BLaER1 (cell line): ENCODE measurements around the gene ESR2.

ENCODE experiments used
- H3K27ac ChIP-seq: shearing (Covaris generic); formaldehyde crosslinking; 2 replicates; pipeline ENCODE4 v1.8.1; 2022
- H3K27me3 ChIP-seq: shearing (Covaris generic); formaldehyde crosslinking; 2 replicates; pipeline ENCODE4 v1.8.1; 2022
- H3K36me3 ChIP-seq: shearing (Covaris generic); formaldehyde crosslinking; 2 replicates; pipeline ENCODE4 v1.8.1; 2022
- H3K4me1 ChIP-seq: shearing (Covaris generic); formaldehyde crosslinking; 2 replicates; pipeline ENCODE4 v1.8.1; 2022
- H3K4me2 ChIP-seq: shearing (Covaris generic); formaldehyde crosslinking; 2 replicates; pipeline ENCODE4 v1.8.1; 2022
- H3K4me3 ChIP-seq: shearing (Covaris generic); formaldehyde crosslinking; 2 replicates; pipeline ENCODE4 v1.8.1; 2022
- H3K9ac ChIP-seq: shearing (Covaris generic); formaldehyde crosslinking; 2 replicates; pipeline ENCODE4 v1.8.1; 2022
- H3K9me3 ChIP-seq: shearing (Covaris generic); formaldehyde crosslinking; 2 replicates; pipeline ENCODE4 v1.8.1; 2022
- H4K20me1 ChIP-seq: shearing (Covaris generic); formaldehyde crosslinking; 2 replicates; pipeline ENCODE4 v1.8.1; 2022
- Cebpa-rat ChIP-seq: shearing (Covaris generic); IDR thresholded peaks from 2 replicates; pipeline ENCODE4 v1.8.1; 2022

The ESR2 gene

DNA sequence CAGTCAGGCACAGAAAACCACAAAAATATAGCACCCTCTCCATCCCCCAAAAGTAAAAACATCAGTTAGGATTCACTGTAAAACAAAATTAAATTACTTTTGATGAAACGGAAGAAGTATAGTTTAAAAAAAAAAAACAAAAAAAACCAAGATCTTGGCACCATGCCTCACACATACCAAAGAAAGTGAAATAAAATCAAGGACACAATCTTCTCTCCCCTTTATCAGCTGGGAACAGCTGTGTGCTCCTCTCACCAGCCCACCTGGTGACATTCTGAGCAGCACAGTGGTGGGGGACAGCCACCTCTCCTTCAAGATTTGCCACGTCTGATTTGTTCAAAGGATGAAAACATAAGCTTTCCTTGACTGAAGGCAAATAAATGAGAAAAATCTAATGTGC is 55.5 kb downstream of the ESR2 start:
- no peak overlapping the region for H3K9ac ChIP-seq
- no peak for TF ChIP-seq Cebpa-rat

DNA sequence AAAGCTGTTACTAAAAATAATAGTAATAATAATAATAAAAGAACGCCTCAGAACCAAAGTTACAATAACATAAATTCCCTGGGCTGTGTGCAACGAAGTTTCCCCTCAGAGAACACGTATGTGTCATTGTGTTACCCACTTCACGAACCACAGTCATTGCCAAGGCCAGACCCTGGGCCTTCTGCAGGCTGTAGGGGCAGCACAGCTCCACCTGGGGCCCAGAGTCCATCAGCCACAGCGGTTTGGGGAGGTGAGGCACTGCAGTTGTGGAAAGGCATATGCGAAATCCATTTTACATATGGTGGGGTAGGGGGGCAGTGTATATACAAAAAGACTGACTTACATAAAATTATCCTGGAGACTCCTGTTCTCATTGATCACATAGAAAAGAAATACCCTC is 56.1 kb downstream of the ESR2 start:
- peaks cover 5% of the 10 kb centered on the region; the same call in 1 of the 2 replicates for H3K9me3 ChIP-seq
- peak overlapping the region; percentile 21; the same call in 1 of the 2 replicates for H3K4me2 ChIP-seq
- no peak for TF ChIP-seq Cebpa-rat
- no peak overlapping the region for H3K4me3 ChIP-seq
- H4K20me1 ChIP-seq, result no peaks in the 10 kb centered on the region
- H3K27ac ChIP-seq, result no peak overlapping the region
- no peaks in the 10 kb centered on the region; the same call in 1 of the 2 replicates for H3K27me3 ChIP-seq
- H3K4me1 ChIP-seq, result peaks cover 35% of the 10 kb centered on the region
- no peak overlapping the region for H3K9ac ChIP-seq
- no peaks in the 10 kb centered on the region for H3K36me3 ChIP-seq

More for the DNA sequence above, 55.5 kb downstream of the ESR2 start:
- no peaks in the 10 kb centered on the region for H4K20me1 ChIP-seq
- peaks cover 5% of the 10 kb centered on the region; the same call in 1 of the 2 replicates for H3K9me3 ChIP-seq
- H3K4me2 ChIP-seq, result peak overlapping the region; percentile 21; the same call in 1 of the 2 replicates
- peaks cover 34% of the 10 kb centered on the region for H3K4me1 ChIP-seq
- no peak overlapping the region for H3K27ac ChIP-seq
- no peaks in the 10 kb centered on the region; the same call in 1 of the 2 replicates for H3K27me3 ChIP-seq
- H3K36me3 ChIP-seq, result no peaks in the 10 kb centered on the region
- H3K4me3 ChIP-seq, result no peak overlapping the region

GRCh38 chr14:64235652-64236640 is 58.2 kb downstream of the ESR2 start:
- Histone ChIP-seq H3K27ac (no peak overlapping the region), H3K4me1 (peaks cover 53% of the 10 kb centered on the region), H3K9me3 (no peaks in the 10 kb centered on the region), H3K36me3 (no peaks in the 10 kb centered on the region), H3K4me3 (no peak overlapping the region), H3K4me2 (peak overlapping the region; percentile 70), H3K27me3 (no peaks in the 10 kb centered on the region; the same call in 1 of the 2 replicates), H4K20me1 (no peaks in the 10 kb centered on the region), H3K9ac (no peak overlapping the region)
- no peak for TF ChIP-seq Cebpa-rat

- H3K4me3 ChIP-seq, result no peak overlapping the region
- H3K27ac ChIP-seq, result no peak overlapping the region
- H3K4me1 ChIP-seq, result peaks cover 53% of the 10 kb centered on the region
- H3K9me3 ChIP-seq, result no peaks in the 10 kb centered on the region
- H4K20me1 ChIP-seq, result no peaks in the 10 kb centered on the region
- no peak for TF ChIP-seq Cebpa-rat
- H3K36me3 ChIP-seq, result no peaks in the 10 kb centered on the region
- H3K4me2 ChIP-seq, result peak overlapping the region; percentile 70
- H3K9ac ChIP-seq, result no peak overlapping the region
- H3K27me3 ChIP-seq, result no peaks in the 10 kb centered on the region; the same call in 1 of the 2 replicates
These were observed 59.1 kb downstream of the ESR2 start for GRCh38 chr14:64234877-64235651.

- no peak overlapping the region for H3K4me3 ChIP-seq
These were observed 60.5 kb downstream of the ESR2 start for GRCh38 chr14:64233531-64234190.

GRCh38 chr14:64232944-64233343 is 61.2 kb downstream of the ESR2 start:
- no peak overlapping the region for H3K4me3 ChIP-seq
- H3K36me3 ChIP-seq, result peaks cover 10% of the 10 kb centered on the region
- H3K4me2 ChIP-seq, result peak overlapping the region; percentile 56
- H3K4me1 ChIP-seq, result peaks cover 49% of the 10 kb centered on the region
- H4K20me1 ChIP-seq, result no peaks in the 10 kb centered on the region
- no peaks in the 10 kb centered on the region; the same call in 1 of the 2 replicates for H3K27me3 ChIP-seq
- H3K9me3 ChIP-seq, result no peaks in the 10 kb centered on the region
- no peak overlapping the region for H3K9ac ChIP-seq
- TF ChIP-seq Cebpa-rat, result no peak
- H3K27ac ChIP-seq, result no peak overlapping the region

More at GRCh38 chr14:64233531-64234190, 60.5 kb downstream of the ESR2 start:
- H3K36me3 ChIP-seq, result peaks cover 5% of the 10 kb centered on the region
- H3K9me3 ChIP-seq, result no peaks in the 10 kb centered on the region
- H3K4me2 ChIP-seq, result 0 out of 2 replicates have a peak overlapping the region, but pooled peaks have one; percentile 56
- H4K20me1 ChIP-seq, result no peaks in the 10 kb centered on the region
- no peak overlapping the region for H3K9ac ChIP-seq
- no peak for TF ChIP-seq Cebpa-rat
- H3K27ac ChIP-seq, result no peak overlapping the region
- peaks cover 49% of the 10 kb centered on the region for H3K4me1 ChIP-seq
- H3K27me3 ChIP-seq, result no peaks in the 10 kb centered on the region; the same call in 1 of the 2 replicates

GRCh38 chr14:64232095-64232838 is 61.9 kb downstream of the ESR2 start:
- H3K4me2 ChIP-seq, result peak overlapping the region; percentile 56
- H3K36me3 ChIP-seq, result peaks cover 10% of the 10 kb centered on the region
- H3K4me3 ChIP-seq, result no peak overlapping the region
- no peaks in the 10 kb centered on the region for H3K9me3 ChIP-seq
- H3K27me3 ChIP-seq, result no peaks in the 10 kb centered on the region; the same call in 1 of the 2 replicates
- TF ChIP-seq Cebpa-rat, result no peak
- H3K4me1 ChIP-seq, result peaks cover 56% of the 10 kb centered on the region
- H3K27ac ChIP-seq, result no peak overlapping the region
- H4K20me1 ChIP-seq, result no peaks in the 10 kb centered on the region
- H3K9ac ChIP-seq, result no peak overlapping the region

DNA sequence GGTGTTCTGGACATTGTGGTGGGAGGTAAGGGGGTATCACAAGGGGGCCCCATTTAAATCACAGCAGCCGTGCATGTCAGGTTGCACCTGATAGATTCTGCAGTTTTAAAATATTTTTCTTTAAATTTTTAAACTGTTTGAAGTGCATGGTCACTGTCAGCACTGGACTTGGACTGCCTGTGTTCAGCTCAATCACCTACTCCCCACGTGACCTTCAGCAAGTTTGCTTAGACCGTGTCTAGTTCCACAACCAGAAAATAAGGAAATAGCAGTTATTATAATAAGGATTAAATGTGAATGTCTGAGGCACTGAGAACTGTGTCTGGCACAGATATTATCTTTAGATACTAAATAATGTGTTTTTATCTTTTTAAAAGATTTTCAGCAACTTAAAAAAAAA is 64.7 kb downstream of the ESR2 start:
- Histone ChIP-seq H4K20me1 (no peaks in the 10 kb centered on the region), H3K27ac (no peak overlapping the region), H3K36me3 (peaks cover 19% of the 10 kb centered on the region), H3K4me3 (no peak overlapping the region), H3K4me2 (no peak overlapping the region), H3K27me3 (no peaks in the 10 kb centered on the region; the same call in 1 of the 2 replicates), H3K4me1 (peaks cover 45% of the 10 kb centered on the region), H3K9ac (no peak overlapping the region), H3K9me3 (no peaks in the 10 kb centered on the region)
- TF ChIP-seq Cebpa-rat, result no peak
